HFFc6 (cell line): ENCODE measurements around the gene EPHA4. TPM values are rescaled to one million over a fixed set of nuclear protein-coding genes. Genes with fewer than 3 reads are reported as not detected.

ENCODE experiments used
- DNase-seq: peaks from one replicate; pipeline ENCODE4 v3.0.0-alpha.2; 2018
- H3K27ac Mint-ChIP-seq: 2 replicates; pipeline ENCODE4 v1.8.0; 2020; ENCODE audit warnings: mild to moderate bottlenecking, mixed read lengths
- H3K27me3 Mint-ChIP-seq: 2 replicates; pipeline ENCODE4 v1.8.0; 2021; ENCODE audit warnings: mild to moderate bottlenecking, moderate library complexity, mixed read lengths; ENCODE audit not compliant: insufficient read depth
- H3K36me3 Mint-ChIP-seq: 2 replicates; pipeline ENCODE4 v1.8.0; 2021; ENCODE audit warnings: low read depth, mixed read lengths
- H3K4me1 Mint-ChIP-seq: 2 replicates; pipeline ENCODE4 v1.8.0; 2020; ENCODE audit warnings: low read depth, mixed read lengths
- H3K4me3 Mint-ChIP-seq: 2 replicates; pipeline ENCODE4 v1.8.0; 2020; ENCODE audit warnings: mild to moderate bottlenecking, moderate library complexity, mixed read lengths
- H3K9me3 Mint-ChIP-seq: 2 replicates; pipeline ENCODE4 v1.8.0; 2020; ENCODE audit warnings: mild to moderate bottlenecking, mixed read lengths
- CTCF ChIP-seq: fragments of 200-600 bp; sonication (generic); IDR thresholded peaks from 2 replicates; pipeline ENCODE4 v1.5.0; 2021; ENCODE audit warnings: antibody characterized with exemption, mild to moderate bottlenecking
- total RNA-seq, 6 experiments: library from RNA; stranded (reverse); fragmentation: NEBNext Ultra II Directional; extraction: Animal tissue kit (Norgen Biotek cat#: 25700); gene quantifications; 2 replicates in 1 of 6; 3 replicates in 5 of 6; pipeline ENCODE4 v1.2.3, GENCODE V29; 2021

EPHA4 gene
- total RNA-seq, 6 experiments from 2014 or later: 41.4 to 65.3 (median 51.9) TPM

GRCh38 chr2:221555494-221555846, 16.6 kb downstream of the EPHA4 start:
- no peak overlapping the region for H3K4me3 Mint-ChIP-seq
- no peak for TF ChIP-seq CTCF
- DNase-seq: no peak
- no peak overlapping the region for H3K27ac Mint-ChIP-seq
- H3K4me1 Mint-ChIP-seq: peaks cover 24% of the 10 kb centered on the region
- no peaks in the 10 kb centered on the region; the same call in 1 of the 2 replicates for H3K27me3 Mint-ChIP-seq
- H3K36me3 Mint-ChIP-seq: peaks cover 18% of the 10 kb centered on the region; the same call in 1 of the 2 replicates
- no peaks in the 10 kb centered on the region for H3K9me3 Mint-ChIP-seq

GRCh38 chr2:221554769-221555493, 17.2 kb downstream of the EPHA4 start:
- no peak for TF ChIP-seq CTCF
- no peaks in the 10 kb centered on the region; the same call in 1 of the 2 replicates for H3K27me3 Mint-ChIP-seq
- peak overlapping the region; percentile 59 for H3K27ac Mint-ChIP-seq
- H3K9me3 Mint-ChIP-seq: no peaks in the 10 kb centered on the region
- H3K36me3 Mint-ChIP-seq: peaks cover 14% of the 10 kb centered on the region; the same call in 1 of the 2 replicates
- peaks cover 24% of the 10 kb centered on the region for H3K4me1 Mint-ChIP-seq
- no peak overlapping the region for H3K4me3 Mint-ChIP-seq
- peak; percentile 42 for DNase-seq

GRCh38 chr2:221553333-221553732, 18.8 kb downstream of the EPHA4 start:
- no peak overlapping the region for H3K27ac Mint-ChIP-seq
- peaks cover 16% of the 10 kb centered on the region; the same call in 1 of the 2 replicates for H3K36me3 Mint-ChIP-seq
- peaks cover 25% of the 10 kb centered on the region for H3K4me1 Mint-ChIP-seq

GRCh38 chr2:221552291-221552690, 19.8 kb downstream of the EPHA4 start:
- no peaks in the 10 kb centered on the region for H3K9me3 Mint-ChIP-seq
- DNase-seq: no peak
- no peak overlapping the region for H3K27ac Mint-ChIP-seq
- H3K27me3 Mint-ChIP-seq: no peaks in the 10 kb centered on the region; the same call in 1 of the 2 replicates
- H3K4me1 Mint-ChIP-seq: peaks cover 25% of the 10 kb centered on the region
- H3K36me3 Mint-ChIP-seq: peaks cover 18% of the 10 kb centered on the region
- TF ChIP-seq CTCF: no peak
- no peak overlapping the region for H3K4me3 Mint-ChIP-seq

More at GRCh38 chr2:221553333-221553732, 18.8 kb downstream of the EPHA4 start:
- Mint-ChIP-seq H3K27me3 (no peaks in the 10 kb centered on the region; the same call in 1 of the 2 replicates), H3K4me3 (no peak overlapping the region), H3K9me3 (no peaks in the 10 kb centered on the region)
- DNase-seq: no peak
- TF ChIP-seq CTCF: no peak

GRCh38 chr2:221551864-221552263, 20.2 kb downstream of the EPHA4 start:
- Mint-ChIP-seq H3K4me1 (peaks cover 29% of the 10 kb centered on the region), H3K9me3 (no peaks in the 10 kb centered on the region), H3K36me3 (peaks cover 18% of the 10 kb centered on the region), H3K27ac (no peak overlapping the region), H3K4me3 (no peak overlapping the region), H3K27me3 (no peaks in the 10 kb centered on the region; the same call in 1 of the 2 replicates)
- DNase-seq: no peak
- TF ChIP-seq CTCF: no peak
